H1 (cell line): ENCODE results near the gene KCNK3. TPM values are rescaled to one million over a fixed set of nuclear protein-coding genes. Genes with fewer than 3 reads are reported as not detected.

Experiments used
- CTCF ChIA-PET: fragments of 300-600 bp; sonication (Branson Sonifier 250); formaldehyde crosslinking; loops from one replicate; lab custom pipeline; 2021; ENCODE audit not compliant: partially characterized antibody; lab: Charles Lee
- POLR2A ChIA-PET: fragments of 300-600 bp; sonication (Branson Sonifier 250); formaldehyde crosslinking; loops from one replicate; lab custom pipeline; 2021; ENCODE audit warnings: inconsistent platforms; ENCODE audit not compliant: partially characterized antibody; lab: Charles Lee
- DNase-seq, 2 experiments: peaks; one replicate each; pipeline versions ENCODE4 v3.0.0 to v3.0.0-alpha.2; 2010 to 2022; ENCODE audit warnings: low spot score in 2 of 2, low read depth in 1 of 2, mixed read lengths in 1 of 2
- FAIRE-seq: peaks from 2 replicates; lab custom pipeline; 2011; peaks lifted over from hg19 to GRCh38; lab: Jason Lieb, UNC
- H2AFZ ChIP-seq: 2 replicates; pipeline ENCODE4 v1.8.1; 2012; ENCODE audit warnings: low read length, inconsistent platforms
- H2AK5ac ChIP-seq: 2 replicates; pipeline ENCODE4 v1.6.1; 2013; ENCODE audit warnings: low read depth, low read length
- H2BK120ac ChIP-seq: replicated peaks from 2 replicates; pipeline ENCODE3; 2013; ENCODE audit warnings: low read depth, low read length, inconsistent platforms
- H2BK12ac ChIP-seq: 2 replicates; pipeline ENCODE4 v1.6.1; 2013; ENCODE audit warnings: low read depth, low read length
- H2BK15ac ChIP-seq: 2 replicates; pipeline ENCODE4 v1.6.1; 2013; ENCODE audit warnings: low read length
- H2BK20ac ChIP-seq: 2 replicates; pipeline ENCODE4 v1.6.1; 2013; ENCODE audit warnings: low read length
- H2BK5ac ChIP-seq: 2 replicates; pipeline ENCODE4 v1.6.1; 2013; ENCODE audit warnings: low read depth, low read length
- H3K14ac ChIP-seq: 2 replicates; pipeline ENCODE4 v1.6.1; 2013; ENCODE audit warnings: inconsistent platforms; ENCODE audit not compliant: insufficient read length
- H3K18ac ChIP-seq: 2 replicates; pipeline ENCODE4 v1.6.1; 2013; ENCODE audit warnings: low read length; ENCODE audit errors: extremely low read depth
- H3K23ac ChIP-seq: 2 replicates; pipeline ENCODE4 v1.6.1; 2013; ENCODE audit warnings: inconsistent platforms; ENCODE audit not compliant: insufficient read length
- H3K23me2 ChIP-seq: 2 replicates; pipeline ENCODE4 v1.6.1; 2013; ENCODE audit warnings: low read depth, low read length
- H3K27ac ChIP-seq: 2 replicates; pipeline ENCODE4 v1.6.1; 2011; ENCODE audit warnings: low read depth, low read length, inconsistent platforms
- H3K27me3 ChIP-seq, 4 experiments: replicated peaks in 1 of 4; 1 replicate in 1 of 4; 2 replicates in 3 of 4; pipeline versions ENCODE4 v1.6.1 to v1.8.1; 2011 to 2013; ENCODE audit warnings: low read length in 3 of 4, mild to moderate bottlenecking in 3 of 4, inconsistent platforms in 2 of 4, mixed read lengths in 2 of 4, moderate library complexity in 1 of 4; ENCODE audit not compliant: control insufficient read depth in 3 of 4, insufficient read depth in 3 of 4; ENCODE audit errors: extremely low read depth in 1 of 4
- H3K36me3 ChIP-seq, 4 experiments: 2 replicates each; pipeline versions ENCODE4 v1.6.1 to v1.8.1; 2011 to 2013; ENCODE audit warnings: mild to moderate bottlenecking in 4 of 4, low read length in 3 of 4, moderate library complexity in 2 of 4, control low read depth in 1 of 4, inconsistent platforms in 1 of 4; ENCODE audit not compliant: insufficient read depth in 4 of 4, control insufficient read depth in 2 of 4
- H3K4ac ChIP-seq: replicated peaks from 2 replicates; pipeline ENCODE3; 2013; ENCODE audit warnings: low read length, low read depth, mixed read lengths, inconsistent platforms; ENCODE audit not compliant: insufficient read length
- H3K4me1 ChIP-seq, 4 experiments: replicated peaks in 1 of 4; 1 replicate in 1 of 4; 2 replicates in 3 of 4; pipeline versions ENCODE4 v1.6.1 to v1.8.1; 2011 to 2013; ENCODE audit warnings: low read length in 3 of 4, inconsistent platforms in 2 of 4, mixed read lengths in 1 of 4; ENCODE audit not compliant: insufficient read depth in 4 of 4, control insufficient read depth in 3 of 4
- H3K4me2 ChIP-seq, 2 experiments: 2 replicates each; pipeline versions ENCODE4 v1.6.1 to v1.8.1; 2011 to 2013; ENCODE audit warnings: low read depth in 2 of 2, low read length in 2 of 2, control low read depth in 1 of 2, inconsistent platforms in 1 of 2, mild to moderate bottlenecking in 1 of 2; ENCODE audit not compliant: insufficient read depth in 1 of 2
- H3K4me3 ChIP-seq, 4 experiments: fragments of 200-600, 300-600 bp in 1 of 4; sonication (generic), shearing (Covaris generic), sonication (Bioruptor Twin) in 1 of 4; 2 replicates each; pipeline versions ENCODE4 v1.5.1 to v1.8.1; 2011 to 2016; ENCODE audit warnings: low read length in 4 of 4, low read depth in 3 of 4, control low read depth in 2 of 4, inconsistent platforms in 2 of 4, mild to moderate bottlenecking in 2 of 4, mixed read lengths in 1 of 4, moderate library complexity in 1 of 4; ENCODE audit not compliant: insufficient read depth in 2 of 4; ENCODE audit errors: extremely low read depth in 1 of 4
- H3K56ac ChIP-seq: replicated peaks from 2 replicates; pipeline ENCODE3; 2013; ENCODE audit warnings: low read depth, mild to moderate bottlenecking, mixed read lengths, low read length, inconsistent platforms; ENCODE audit not compliant: insufficient read length
- H3K79me1 ChIP-seq: 2 replicates; pipeline ENCODE4 v1.6.1; 2013; ENCODE audit warnings: low read depth, low read length, control low read depth
- H3K79me2 ChIP-seq, 2 experiments: 2 replicates each; pipeline versions ENCODE4 v1.6.1 to v1.8.1; 2012 to 2013; ENCODE audit warnings: low read length in 2 of 2, mild to moderate bottlenecking in 2 of 2, inconsistent platforms in 1 of 2; ENCODE audit not compliant: insufficient read depth in 2 of 2, control insufficient read depth in 1 of 2
- H3K9ac ChIP-seq, 4 experiments: replicated peaks in 1 of 4; 1 replicate in 1 of 4; 2 replicates in 3 of 4; pipeline versions ENCODE4 v1.6.1 to v1.8.1; 2011 to 2013; ENCODE audit warnings: low read depth in 3 of 4, low read length in 3 of 4, control low read depth in 2 of 4, mild to moderate bottlenecking in 2 of 4, moderate library complexity in 2 of 4, inconsistent platforms in 1 of 4; ENCODE audit errors: extremely low read depth in 1 of 4
- H3K9me3 ChIP-seq, 2 experiments: 2 replicates each; pipeline versions ENCODE4 v1.6.1 to v1.8.1; 2012 to 2013; ENCODE audit warnings: mild to moderate bottlenecking in 2 of 2, moderate library complexity in 2 of 2, control low read depth in 1 of 2, inconsistent platforms in 1 of 2, low read depth in 1 of 2, low read length in 1 of 2, mixed read lengths in 1 of 2; ENCODE audit not compliant: insufficient read depth in 2 of 2
- H4K20me1 ChIP-seq, 2 experiments: replicated peaks in 1 of 2; 2 replicates each; pipeline versions ENCODE3 to v1.8.1; 2011 to 2013; ENCODE audit warnings: inconsistent platforms in 2 of 2, low read length in 2 of 2, mild to moderate bottlenecking in 1 of 2; ENCODE audit not compliant: insufficient read depth in 2 of 2, control insufficient read depth in 1 of 2
- H4K5ac ChIP-seq: 2 replicates; pipeline ENCODE4 v1.6.1; 2013; ENCODE audit warnings: low read length, low read depth, mixed read lengths, inconsistent platforms; ENCODE audit not compliant: insufficient read length
- H4K8ac ChIP-seq: 2 replicates; pipeline ENCODE4 v1.8.0; 2013; ENCODE audit warnings: mild to moderate bottlenecking, moderate library complexity, low read length, inconsistent platforms; ENCODE audit not compliant: insufficient read depth; ENCODE audit errors: extremely low read depth
- H4K91ac ChIP-seq: replicated peaks from 2 replicates; pipeline ENCODE3; 2013; ENCODE audit warnings: low read length, mixed read lengths, inconsistent platforms; ENCODE audit not compliant: insufficient read length
- FOSL1 ChIP-seq: IDR thresholded peaks from 2 replicates; pipeline ENCODE4 v1.6.1; 2011; ENCODE audit warnings: mild to moderate bottlenecking, low read depth, low read length, moderate library complexity; ENCODE audit not compliant: insufficient read depth
- HDAC2 ChIP-seq, 2 experiments: fragments of 300-600 bp in 1 of 2; sonication (generic) in 1 of 2; IDR thresholded peaks; 2 replicates each; pipeline ENCODE4 v1.6.1; 2011 to 2012; ENCODE audit warnings: low read depth in 2 of 2, low read length in 2 of 2, mild to moderate bottlenecking in 2 of 2, moderate library complexity in 2 of 2, borderline replicate concordance in 1 of 2, inconsistent platforms in 1 of 2
- RAD21 ChIP-seq, 2 experiments: IDR thresholded peaks in 1 of 2; conservative IDR thresholded peaks in 1 of 2; 2 replicates each; pipeline ENCODE4 v1.6.1; 2011; ENCODE audit warnings: low read depth in 2 of 2, low read length in 2 of 2, improper control_type of control experiment in 1 of 2, inconsistent platforms in 1 of 2, mild to moderate bottlenecking in 1 of 2, moderate library complexity in 1 of 2
- TEAD4 ChIP-seq: IDR thresholded peaks from 2 replicates; pipeline ENCODE4 v1.6.1; 2012; ENCODE audit warnings: low read depth, low read length, inconsistent platforms, mixed read lengths
- WGBS, 2 experiments: shearing (Covaris generic) in 1 of 2; methylation state at CpG; one replicate each; pipeline versions ENCODE4 v1.1.6 to v1.1.7; 2013 to 2015; ENCODE audit warnings: low lambda C conversion rate in 2 of 2, mixed read lengths in 2 of 2, inconsistent platforms in 1 of 2, low coverage in 1 of 2, missing lambda C conversion rate in 1 of 2; ENCODE audit not compliant: insufficient replicate concordance in 2 of 2, insufficient coverage in 1 of 2, insufficient read length in 1 of 2; ENCODE audit errors: extremely low coverage in 1 of 2, missing lambda C conversion rate in 1 of 2; 5-methylcytosine and 5-hydroxymethylcytosine counted together
- polyA plus RNA-seq, 7 experiments: library from polyadenylated mRNA; depleted of rRNA in 3 of 7; stranded (reverse) in 5 of 7; unstranded in 2 of 7; fragments of >200 nt in 5 of 7; fragments of 200-250 nt in 2 of 7; gene quantifications; 1 replicate in 5 of 7; 2 replicates in 1 of 7; 4 replicates in 1 of 7; pipeline versions ENCODE4 v1.2.1 to v1.2.3, GENCODE V29; 2011 to 2013; ENCODE audit warnings: missing spikeins in 2 of 7, mixed read lengths in 2 of 7
- total RNA-seq: library from RNA; stranded (reverse); fragmentation: NEBNext Ultra II Directional; extraction: Animal tissue kit (Norgen Biotek cat#: 25700); gene quantifications from 2 replicates; pipeline ENCODE4 v1.2.1, GENCODE V29; 2021

Gene KCNK3
- total and polyA plus RNA-seq, 2 of the 8 experiments (the other 6 are each of a cell fraction or from before 2014, with no cell fraction given): 0.29 to 0.30 TPM

DNA sequence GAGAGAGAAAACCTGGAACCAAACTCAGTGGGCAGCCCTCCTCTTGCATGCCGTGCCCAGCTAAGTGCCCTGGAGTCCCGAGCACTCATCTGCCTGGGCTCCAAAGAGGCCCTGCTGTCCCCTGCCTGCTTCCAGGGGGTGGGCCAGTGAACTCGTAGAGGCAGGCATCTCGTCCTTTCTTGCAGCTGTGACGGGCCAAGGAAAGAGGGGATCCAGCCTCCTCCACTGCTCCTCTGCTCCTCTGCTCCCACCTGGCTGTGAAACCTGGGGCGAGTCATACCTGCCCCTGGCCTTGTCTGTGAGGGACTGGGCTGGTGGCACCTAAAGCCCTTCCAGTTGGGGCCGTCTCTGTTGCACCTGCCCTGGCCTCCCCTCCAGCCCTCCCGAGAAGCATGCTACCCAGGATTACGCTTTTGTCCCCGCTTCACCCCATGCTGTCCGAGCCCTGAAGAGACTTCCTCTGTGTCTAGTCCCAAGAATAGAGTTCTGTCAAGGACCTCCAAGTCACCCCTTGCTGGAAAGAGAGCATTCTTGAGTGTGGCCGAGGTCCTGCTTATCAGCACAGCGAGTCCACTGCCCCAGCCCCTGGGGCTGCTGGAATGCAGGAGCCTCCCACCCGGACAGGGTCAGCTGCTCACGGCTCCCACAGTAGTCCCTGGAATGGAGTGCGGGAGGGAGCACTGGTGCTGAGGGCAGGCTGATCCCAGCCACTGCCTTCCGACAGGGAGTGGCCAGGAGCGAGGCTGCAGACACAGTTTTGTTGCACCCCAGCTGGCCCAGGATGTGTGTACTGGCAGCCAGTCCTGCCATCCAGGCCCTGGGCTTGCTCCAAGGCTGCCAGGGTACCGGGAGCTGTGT, 14.3 kb downstream of the KCNK3 start:
- POLR2A ChIA-PET: no interaction called here
- no peak overlapping the region for H3K4me2 ChIP-seq

More for the DNA sequence above, 14.3 kb downstream of the KCNK3 start:
- TF ChIP-seq TEAD4 (0 out of 2 replicates have a peak, but pooled peaks have one; percentile 20), HDAC2 (IDR thresholded peaks at IDR 0.05; ENCODE audit: borderline replicate concordance in 1 of 2, low read depth in 2 of 2, low read length in 2 of 2) (no peak), RAD21 (IDR thresholded peaks at IDR 0.05 in 1 of 2, conservative IDR thresholded peaks at IDR 0.05 in 1 of 2; ENCODE audit: low read depth in 2 of 2, low read length in 2 of 2) (peak; percentile 7 to 11; a peak in 1 of 4 replicates), FOSL1 (no peak)
- Histone ChIP-seq H2BK120ac (no peak overlapping the region), H3K23me2 (0 out of 2 replicates have a peak, but pooled peaks cover 2% of the 10 kb centered on the region), H3K27me3 (no peaks in the 10 kb centered on the region; a peak in 1 of 7 replicates), H3K36me3 (no peaks in the 10 kb centered on the region), H2BK20ac (no peak overlapping the region), H3K79me1 (no peaks in the 10 kb centered on the region), H4K8ac (peak overlapping the region; percentile 7; the same call in 1 of the 2 replicates), H2BK15ac (peak overlapping the region; percentile 67; the same call in 1 of the 2 replicates), H3K9me3 (no peaks in the 10 kb centered on the region), H3K4me1 (peaks cover 0 to 11% (median 5%) of the 10 kb centered on the region in 4 experiments; a peak in 4 of 7 replicates), H3K27ac (no peak overlapping the region), H4K5ac (no peak overlapping the region), H2BK12ac (peak overlapping the region; percentile 43; the same call in 1 of the 2 replicates), H3K14ac (no peak overlapping the region), H4K91ac (peak overlapping the region; percentile 31), H3K23ac (no peak overlapping the region), H3K56ac (no peak overlapping the region), H3K18ac (peak overlapping the region; percentile 19; the same call in 1 of the 2 replicates), H2AFZ (no peak overlapping the region), H3K9ac (no peak overlapping the region), H3K79me2 (no peaks in the 10 kb centered on the region), H4K20me1 (no peaks in the 10 kb centered on the region), H2BK5ac (no peak overlapping the region), H3K4me3 (no peak overlapping the region), H2AK5ac (no peak overlapping the region), H3K4ac (no peak overlapping the region)
- WGBS, 2 experiments: 85% methylated on average over 17 of the region's 19 CpGs; no CpG with 5 or more reads in 1 of the 2 experiments
- DNase-seq (no peak), FAIRE-seq (no peak)
- CTCF ChIA-PET: interaction anchor here (0.9 kb wide), 1 partner anchor 24 kb away, joined by 3 read pairs; no protein-coding TSS in a partner anchor
